ENCODE measurements around the gene IFNA4.
"Not testable (repeated sequence)": the region's sequence is repeated elsewhere in the genome, so short reads cannot be mapped to it uniquely, and the experiment has no call there.

The IFNA4 gene

GRCh38 chr9:21212160-21212559 is 24.8 kb upstream of the IFNA4 start:
- H2AK5ac ChIP-seq (ENCODE audit: low read length); H3K4me3 ChIP-seq (ENCODE audit: low read depth, low read length); H3K27ac ChIP-seq (ENCODE audit: low read depth, low read length); H3K4me1 ChIP-seq (ENCODE audit: control insufficient read depth in 1 of 2, insufficient read depth in 2 of 2, low read length in 2 of 2); H3K9me3 ChIP-seq (ENCODE audit: insufficient read depth, low read depth, low read length); H3K36me3 ChIP-seq (ENCODE audit: control insufficient read depth in 1 of 2, insufficient read depth in 2 of 2, low read length in 2 of 2); H3K27me3 ChIP-seq (ENCODE audit: insufficient read depth, low read length); H2BK5ac ChIP-seq (ENCODE audit: low read depth, low read length, poor library complexity); H2BK120ac ChIP-seq (ENCODE audit: insufficient read depth, low read length, poor library complexity); H4K12ac ChIP-seq (ENCODE audit: low read depth, low read length); H2AFZ ChIP-seq (ENCODE audit: insufficient read depth, low read length, poor library complexity); H3K79me2 ChIP-seq (ENCODE audit: control insufficient read depth, insufficient read depth, low read length, poor library complexity); H3K79me1 ChIP-seq (ENCODE audit: low read length); H4K91ac ChIP-seq (ENCODE audit: low read depth, low read length); H4K8ac ChIP-seq (ENCODE audit: low read depth, low read length); H3K18ac ChIP-seq (ENCODE audit: low read length); H3K23ac ChIP-seq (ENCODE audit: low read length); H3K14ac ChIP-seq (ENCODE audit: low read length); DNase-seq; H2BK12ac ChIP-seq (ENCODE audit: low read length); H3K4ac ChIP-seq (ENCODE audit: low read depth, low read length); H3K4me2 ChIP-seq (ENCODE audit: low read length); H3K9ac ChIP-seq (ENCODE audit: low read length): not testable (repeated sequence)
- no CpG with 5 or more reads among the region's 2 CpGs for WGBS (ENCODE audit: extremely low coverage, insufficient coverage, insufficient read length)

- not testable (repeated sequence) for DNase-seq
Observed at GRCh38 chr9:21210782-21211181, 23.4 kb upstream of the IFNA4 start.

GRCh38 chr9:21210311-21210710 is 22.9 kb upstream of the IFNA4 start:
- no peak overlapping the region for H3K9ac ChIP-seq (ENCODE audit: low read length)
- no peaks in the 10 kb centered on the region for H3K79me1 ChIP-seq (ENCODE audit: low read length)
- H3K4ac ChIP-seq (ENCODE audit: low read depth, low read length): no peak overlapping the region
- no peak overlapping the region for H3K14ac ChIP-seq (ENCODE audit: low read length)
- no peaks in the 10 kb centered on the region for H3K36me3 ChIP-seq (ENCODE audit: control insufficient read depth in 1 of 2, insufficient read depth in 2 of 2, low read length in 2 of 2)
- H4K91ac ChIP-seq (ENCODE audit: low read depth, low read length): no peak overlapping the region
- WGBS (ENCODE audit: extremely low coverage, insufficient coverage, insufficient read length): no CpG with 5 or more reads among the region's 7 CpGs
- no peak overlapping the region for H2AK5ac ChIP-seq (ENCODE audit: low read length)
- H3K4me2 ChIP-seq (ENCODE audit: low read length): no peak overlapping the region
- no peak overlapping the region for H3K4me3 ChIP-seq (ENCODE audit: low read depth, low read length)
- H3K27me3 ChIP-seq (ENCODE audit: insufficient read depth, low read length): no peaks in the 10 kb centered on the region
- no peak overlapping the region for H3K18ac ChIP-seq (ENCODE audit: low read length)
- H2BK120ac ChIP-seq (ENCODE audit: insufficient read depth, low read length, poor library complexity): no peak overlapping the region
- no peak overlapping the region for H4K12ac ChIP-seq (ENCODE audit: low read depth, low read length)
- H3K4me1 ChIP-seq (ENCODE audit: control insufficient read depth in 1 of 2, insufficient read depth in 2 of 2, low read length in 2 of 2): no peaks in the 10 kb centered on the region
- no peak overlapping the region for H2BK12ac ChIP-seq (ENCODE audit: low read length)
- H3K23ac ChIP-seq (ENCODE audit: low read length): no peak overlapping the region
- no peaks in the 10 kb centered on the region for H3K9me3 ChIP-seq (ENCODE audit: insufficient read depth, low read depth, low read length)
- no peak overlapping the region for H2AFZ ChIP-seq (ENCODE audit: insufficient read depth, low read length, poor library complexity)
- DNase-seq: no peak
- H3K79me2 ChIP-seq (ENCODE audit: control insufficient read depth, insufficient read depth, low read length, poor library complexity): no peaks in the 10 kb centered on the region
- H4K8ac ChIP-seq (ENCODE audit: low read depth, low read length): no peak overlapping the region
- H3K27ac ChIP-seq (ENCODE audit: low read depth, low read length): no peak overlapping the region
- no peak overlapping the region for H2BK5ac ChIP-seq (ENCODE audit: low read depth, low read length, poor library complexity)

More at GRCh38 chr9:21210782-21211181, 23.4 kb upstream of the IFNA4 start:
- not testable (repeated sequence) for H2AFZ ChIP-seq (ENCODE audit: insufficient read depth, low read length, poor library complexity); H2BK120ac ChIP-seq (ENCODE audit: insufficient read depth, low read length, poor library complexity); H3K36me3 ChIP-seq (ENCODE audit: control insufficient read depth in 1 of 2, insufficient read depth in 2 of 2, low read length in 2 of 2); H3K4ac ChIP-seq (ENCODE audit: low read depth, low read length); H3K9me3 ChIP-seq (ENCODE audit: insufficient read depth, low read depth, low read length); H3K79me1 ChIP-seq (ENCODE audit: low read length); H3K14ac ChIP-seq (ENCODE audit: low read length); H3K4me2 ChIP-seq (ENCODE audit: low read length); H4K8ac ChIP-seq (ENCODE audit: low read depth, low read length); H2BK5ac ChIP-seq (ENCODE audit: low read depth, low read length, poor library complexity); H3K79me2 ChIP-seq (ENCODE audit: control insufficient read depth, insufficient read depth, low read length, poor library complexity); H4K12ac ChIP-seq (ENCODE audit: low read depth, low read length); H2AK5ac ChIP-seq (ENCODE audit: low read length); H2BK12ac ChIP-seq (ENCODE audit: low read length); H3K27me3 ChIP-seq (ENCODE audit: insufficient read depth, low read length); H3K4me3 ChIP-seq (ENCODE audit: low read depth, low read length); H3K18ac ChIP-seq (ENCODE audit: low read length); H3K9ac ChIP-seq (ENCODE audit: low read length); H3K27ac ChIP-seq (ENCODE audit: low read depth, low read length); H3K23ac ChIP-seq (ENCODE audit: low read length); H3K4me1 ChIP-seq (ENCODE audit: control insufficient read depth in 1 of 2, insufficient read depth in 2 of 2, low read length in 2 of 2); H4K91ac ChIP-seq (ENCODE audit: low read depth, low read length)
- no CpG with 5 or more reads among the region's 2 CpGs for WGBS (ENCODE audit: extremely low coverage, insufficient coverage, insufficient read length)

GRCh38 chr9:21207043-21207442 is 19.7 kb upstream of the IFNA4 start, which contains the start of gene IFNA10:
Gene IFNA10 (minus strand): TSS chr9:21207143. CDS start chr9:21207097, 46 bp downstream.
- not testable (repeated sequence) for H3K4ac ChIP-seq (ENCODE audit: low read depth, low read length); H3K14ac ChIP-seq (ENCODE audit: low read length); H3K4me3 ChIP-seq (ENCODE audit: low read depth, low read length); H3K79me1 ChIP-seq (ENCODE audit: low read length); H2BK5ac ChIP-seq (ENCODE audit: low read depth, low read length, poor library complexity); H2BK12ac ChIP-seq (ENCODE audit: low read length); DNase-seq; H3K36me3 ChIP-seq (ENCODE audit: control insufficient read depth in 1 of 2, insufficient read depth in 2 of 2, low read length in 2 of 2); H4K8ac ChIP-seq (ENCODE audit: low read depth, low read length); H2AFZ ChIP-seq (ENCODE audit: insufficient read depth, low read length, poor library complexity); H3K18ac ChIP-seq (ENCODE audit: low read length); H4K12ac ChIP-seq (ENCODE audit: low read depth, low read length); H2BK120ac ChIP-seq (ENCODE audit: insufficient read depth, low read length, poor library complexity); H3K4me2 ChIP-seq (ENCODE audit: low read length); H2AK5ac ChIP-seq (ENCODE audit: low read length); H3K27me3 ChIP-seq (ENCODE audit: insufficient read depth, low read length); H3K79me2 ChIP-seq (ENCODE audit: control insufficient read depth, insufficient read depth, low read length, poor library complexity); H3K4me1 ChIP-seq (ENCODE audit: control insufficient read depth in 1 of 2, insufficient read depth in 2 of 2, low read length in 2 of 2); H3K27ac ChIP-seq (ENCODE audit: low read depth, low read length); H4K91ac ChIP-seq (ENCODE audit: low read depth, low read length); H3K23ac ChIP-seq (ENCODE audit: low read length); H3K9me3 ChIP-seq (ENCODE audit: insufficient read depth, low read depth, low read length); H3K9ac ChIP-seq (ENCODE audit: low read length)
- WGBS (ENCODE audit: extremely low coverage, insufficient coverage, insufficient read length): no CpG with 5 or more reads among the region's 3 CpGs
